IPS-NIHi7 (cell line): ENCODE data around the gene WDR18.

Experiments used
- DNase-seq: peaks from one replicate; pipeline ENCODE4 v3.0.0; 2012; ENCODE audit warnings: mixed read lengths; ENCODE audit errors: extremely low spot score

Gene WDR18

DNA sequence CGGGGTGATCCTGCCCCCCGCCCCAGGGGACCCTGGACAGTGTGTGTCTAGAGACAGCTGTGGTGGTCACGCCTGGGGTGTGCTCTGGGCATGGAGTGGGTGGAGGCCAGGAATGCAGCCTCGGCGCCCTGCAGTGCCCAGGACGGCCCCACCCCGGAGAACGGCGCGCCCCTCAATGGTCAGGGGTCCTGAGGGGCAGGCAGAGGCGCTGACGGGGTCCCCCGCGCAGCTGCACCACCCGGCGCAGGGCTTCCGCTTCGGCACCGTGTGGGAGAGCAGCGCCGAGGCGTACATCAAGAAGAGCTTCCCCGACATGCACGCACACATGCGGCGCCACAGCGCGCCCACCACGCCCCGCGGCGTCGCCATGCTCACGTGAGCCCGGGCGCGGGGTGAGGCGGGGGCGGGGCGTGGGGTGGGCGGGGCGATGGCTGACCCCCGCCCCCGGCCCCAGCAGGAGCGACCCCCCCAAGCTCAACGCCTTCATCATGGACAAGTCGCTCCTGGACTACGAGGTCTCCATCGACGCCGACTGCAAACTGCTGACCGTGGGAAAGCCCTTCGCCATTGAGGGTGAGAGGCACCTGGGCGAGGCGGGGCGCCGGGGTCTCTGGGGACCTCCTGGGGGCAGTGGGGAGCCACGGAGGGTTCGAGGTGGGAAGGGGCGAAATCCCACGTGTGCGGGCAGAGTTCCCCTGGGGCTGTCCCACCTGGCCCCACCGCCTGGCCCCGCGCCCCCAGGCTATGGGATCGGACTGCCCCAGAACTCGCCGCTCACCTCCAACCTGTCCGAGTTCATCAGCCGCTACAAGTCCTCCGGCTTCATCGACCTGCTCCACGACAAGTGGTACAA is 23.5 kb downstream of the WDR18 start:
- DNase-seq, result no peak

DNA sequence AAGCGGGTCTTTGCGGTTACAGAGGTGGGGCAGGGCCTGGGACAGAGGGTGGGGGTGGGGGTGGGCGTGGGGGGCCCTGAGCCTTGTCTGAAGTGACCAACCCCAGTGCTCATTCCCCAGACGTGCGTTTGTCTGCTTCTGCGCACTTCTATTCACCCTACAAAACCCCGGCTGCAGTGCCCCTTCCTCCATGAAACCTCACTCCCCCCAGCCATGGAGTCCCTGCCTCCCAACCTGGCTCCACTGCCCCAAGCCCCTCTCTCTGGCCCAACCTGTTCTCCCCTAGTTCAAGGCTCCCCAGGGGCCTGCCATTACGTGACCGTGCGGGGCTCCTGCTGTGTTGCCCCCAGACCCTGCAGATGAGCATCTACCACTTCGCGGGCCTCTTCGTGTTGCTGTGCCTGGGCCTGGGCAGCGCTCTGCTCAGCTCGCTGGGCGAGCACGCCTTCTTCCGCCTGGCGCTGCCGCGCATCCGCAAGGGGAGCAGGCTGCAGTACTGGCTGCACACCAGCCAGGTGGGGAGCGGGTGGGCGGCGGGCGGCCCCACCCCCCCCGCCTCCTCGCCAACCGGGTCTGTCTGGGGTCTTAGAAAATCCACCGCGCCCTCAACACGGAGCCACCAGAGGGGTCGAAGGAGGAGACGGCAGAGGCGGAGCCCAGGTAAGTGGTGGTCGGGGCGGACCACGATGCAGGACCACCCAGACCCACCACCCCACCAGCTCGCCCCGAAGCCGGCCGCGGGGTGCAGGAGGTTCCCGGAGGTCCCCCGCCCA is 24.3 kb downstream of the WDR18 start:
- DNase-seq, result no peak

DNA sequence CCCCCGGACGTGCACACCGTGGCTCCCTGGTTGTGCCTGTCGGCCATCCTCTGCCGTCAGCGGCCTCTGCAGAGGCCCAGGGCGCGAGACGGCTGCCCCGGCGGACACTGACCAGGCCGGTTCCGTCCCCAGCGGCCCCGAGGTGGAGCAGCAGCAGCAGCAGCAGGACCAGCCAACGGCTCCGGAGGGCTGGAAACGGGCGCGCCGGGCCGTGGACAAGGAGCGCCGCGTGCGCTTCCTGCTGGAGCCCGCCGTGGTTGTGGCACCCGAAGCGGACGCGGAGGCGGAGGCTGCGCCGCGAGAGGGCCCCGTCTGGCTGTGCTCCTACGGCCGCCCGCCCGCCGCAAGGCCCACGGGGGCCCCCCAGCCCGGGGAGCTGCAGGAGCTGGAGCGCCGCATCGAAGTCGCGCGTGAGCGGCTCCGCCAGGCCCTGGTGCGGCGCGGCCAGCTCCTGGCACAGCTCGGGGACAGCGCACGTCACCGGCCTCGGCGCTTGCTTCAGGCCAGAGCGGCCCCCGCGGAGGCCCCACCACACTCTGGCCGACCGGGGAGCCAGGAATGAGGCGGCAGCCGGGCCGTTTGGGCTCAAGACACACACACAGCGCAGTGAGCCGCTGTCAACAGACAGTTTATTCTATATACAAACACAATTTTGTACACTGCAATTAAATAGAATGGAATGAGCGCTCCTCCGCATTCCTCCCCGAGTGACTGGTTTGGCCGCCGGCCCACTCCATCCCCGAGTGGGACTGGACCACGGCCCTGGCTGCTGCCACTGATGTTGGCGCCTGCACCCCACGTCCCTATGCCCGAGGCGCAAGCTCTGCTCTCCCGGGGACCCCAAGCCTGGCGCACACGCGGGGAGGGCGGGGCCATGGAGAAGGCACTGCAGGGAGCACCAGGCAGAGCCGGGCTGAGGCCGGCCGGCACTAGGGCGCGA is 25.2 kb downstream of the WDR18 start:
- DNase-seq, result no peak

DNA sequence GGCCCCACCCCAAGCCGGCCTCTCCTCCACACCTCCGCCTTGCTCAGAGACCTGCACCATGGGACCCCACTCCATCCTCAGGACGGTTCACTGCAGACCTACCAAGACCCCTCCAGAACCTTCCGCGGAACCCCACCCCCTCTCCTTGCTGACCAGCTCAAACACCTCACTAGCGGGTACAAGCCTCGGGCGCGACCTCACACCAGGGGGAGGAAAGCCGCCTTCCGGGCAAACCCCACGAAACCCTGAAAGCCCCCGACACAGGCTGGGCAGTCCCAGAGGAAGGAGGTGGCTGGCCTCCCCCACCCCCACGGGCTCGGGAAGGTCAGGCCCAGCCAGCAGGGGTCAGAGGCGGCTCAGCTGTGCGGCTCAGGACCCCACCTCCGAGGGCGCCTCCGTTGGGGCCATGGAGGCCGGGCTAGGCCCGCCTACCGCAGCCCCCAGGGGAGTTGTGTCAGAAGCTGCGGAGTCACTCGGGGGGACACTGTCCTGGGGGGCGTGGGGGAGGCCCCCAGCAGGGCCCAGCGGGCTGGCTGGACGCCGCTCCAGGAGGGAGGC is 25.9 kb downstream of the WDR18 start:
- DNase-seq, result no peak

DNA sequence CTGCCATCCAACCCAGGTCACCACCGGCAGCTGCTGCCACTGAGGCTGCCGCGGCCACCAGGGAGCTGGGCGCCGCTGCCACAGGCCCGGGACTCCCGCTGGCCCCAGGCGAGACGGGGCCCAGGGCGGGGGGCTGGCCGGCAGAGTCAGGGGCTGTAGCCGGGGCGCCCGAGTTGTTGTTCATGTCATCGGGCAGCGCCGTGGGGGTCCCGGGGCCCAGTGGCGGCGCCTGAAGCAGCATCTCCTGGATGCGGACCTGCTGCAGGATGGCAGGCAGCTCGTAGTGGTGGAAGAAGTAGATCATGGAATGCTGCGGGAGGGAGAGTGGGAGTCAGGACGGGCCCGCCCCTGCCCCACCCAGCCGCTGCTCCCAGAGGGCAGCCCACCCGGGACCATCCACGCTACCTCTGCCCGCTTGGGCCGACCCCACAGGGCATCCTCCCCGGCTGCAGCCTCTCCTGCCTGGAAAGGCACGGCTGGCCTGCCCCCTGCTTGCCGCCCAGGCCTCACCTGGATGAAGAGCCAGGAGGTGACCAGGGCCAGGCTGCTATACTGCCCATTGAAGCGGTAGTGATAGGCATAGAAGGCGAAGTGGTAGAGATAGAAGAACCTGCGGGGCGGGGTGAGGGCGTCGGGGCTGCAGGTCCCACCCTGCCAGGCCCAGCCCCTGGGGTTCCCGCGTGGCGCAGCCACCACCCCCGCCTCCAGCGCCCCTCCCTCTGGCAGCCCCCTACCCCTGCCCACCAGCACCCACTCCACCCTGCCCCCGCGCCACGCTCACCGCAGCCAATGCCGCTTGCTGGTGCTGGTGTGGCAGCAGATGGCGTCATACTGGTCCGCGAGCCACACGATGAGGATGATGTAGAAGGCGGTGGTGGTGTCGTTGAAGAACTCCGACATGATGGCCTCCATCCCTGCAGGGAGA is 26.7 kb downstream of the WDR18 start:
- DNase-seq, result no peak

DNA sequence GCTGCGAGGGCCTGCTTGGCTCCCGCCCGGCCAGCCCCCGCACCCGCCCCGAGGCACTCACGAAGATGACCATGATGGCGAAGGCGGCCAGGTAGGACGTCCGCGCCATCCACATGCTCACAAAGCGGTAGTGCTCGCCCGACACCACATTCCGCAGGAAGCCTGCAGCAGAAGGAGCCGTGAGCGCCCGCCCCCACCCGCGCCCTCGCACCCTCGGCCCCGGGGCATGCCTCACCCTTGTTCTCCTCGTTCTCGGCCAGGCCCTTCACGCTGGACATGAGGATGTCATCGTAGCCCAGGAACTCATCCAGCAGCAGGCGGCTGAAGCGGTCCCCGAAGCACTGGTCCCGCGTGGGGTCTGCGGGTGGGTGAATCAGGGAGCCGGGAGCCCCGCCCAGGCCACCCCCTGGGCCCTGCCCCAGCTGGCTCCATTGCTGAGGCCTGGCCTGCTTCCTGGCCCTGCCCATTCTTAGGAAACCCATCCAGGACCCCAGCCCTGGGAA is 27.7 kb downstream of the WDR18 start:
- DNase-seq, result no peak

DNA sequence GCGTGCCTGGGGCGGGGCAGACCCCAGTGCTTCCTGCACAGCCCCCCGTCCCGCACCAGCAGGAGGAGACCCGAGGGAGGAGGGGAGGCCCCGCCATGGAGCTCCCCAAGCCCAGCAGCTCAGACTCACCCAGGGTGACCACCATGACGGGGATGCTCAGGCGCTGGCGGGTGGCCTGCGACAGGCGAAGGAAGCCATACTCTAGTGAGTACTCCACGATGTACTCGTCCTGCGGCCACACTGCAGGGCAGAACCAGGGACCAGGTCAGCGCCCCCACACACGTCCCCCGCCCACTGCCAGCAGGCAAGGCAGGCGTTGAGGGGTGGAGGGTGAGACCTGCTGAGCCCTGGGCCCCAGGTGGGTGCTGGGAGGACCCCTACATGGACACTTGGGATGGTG is 28.2 kb downstream of the WDR18 start:
- no peak for DNase-seq

DNA sequence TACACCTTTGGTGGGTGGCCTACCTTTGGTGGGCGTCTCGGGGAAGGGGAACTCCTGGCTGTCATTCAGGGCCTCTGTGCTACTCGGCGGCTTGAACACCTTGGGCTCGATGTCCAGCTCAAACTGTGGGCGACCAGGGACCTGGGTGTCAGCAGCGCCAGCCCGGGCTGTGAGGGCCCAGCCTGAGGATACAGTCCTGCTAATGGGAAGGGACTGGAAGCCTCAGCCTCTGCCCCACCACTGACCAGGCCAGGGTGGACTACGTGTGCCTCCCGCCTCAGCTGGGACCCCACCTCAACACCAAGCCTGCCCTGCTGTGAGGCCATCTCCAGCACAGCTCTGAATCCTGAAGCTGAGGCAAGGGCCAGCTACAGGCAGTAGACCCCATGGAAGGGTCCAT is 29.1 kb downstream of the WDR18 start:
- no peak for DNase-seq

DNA sequence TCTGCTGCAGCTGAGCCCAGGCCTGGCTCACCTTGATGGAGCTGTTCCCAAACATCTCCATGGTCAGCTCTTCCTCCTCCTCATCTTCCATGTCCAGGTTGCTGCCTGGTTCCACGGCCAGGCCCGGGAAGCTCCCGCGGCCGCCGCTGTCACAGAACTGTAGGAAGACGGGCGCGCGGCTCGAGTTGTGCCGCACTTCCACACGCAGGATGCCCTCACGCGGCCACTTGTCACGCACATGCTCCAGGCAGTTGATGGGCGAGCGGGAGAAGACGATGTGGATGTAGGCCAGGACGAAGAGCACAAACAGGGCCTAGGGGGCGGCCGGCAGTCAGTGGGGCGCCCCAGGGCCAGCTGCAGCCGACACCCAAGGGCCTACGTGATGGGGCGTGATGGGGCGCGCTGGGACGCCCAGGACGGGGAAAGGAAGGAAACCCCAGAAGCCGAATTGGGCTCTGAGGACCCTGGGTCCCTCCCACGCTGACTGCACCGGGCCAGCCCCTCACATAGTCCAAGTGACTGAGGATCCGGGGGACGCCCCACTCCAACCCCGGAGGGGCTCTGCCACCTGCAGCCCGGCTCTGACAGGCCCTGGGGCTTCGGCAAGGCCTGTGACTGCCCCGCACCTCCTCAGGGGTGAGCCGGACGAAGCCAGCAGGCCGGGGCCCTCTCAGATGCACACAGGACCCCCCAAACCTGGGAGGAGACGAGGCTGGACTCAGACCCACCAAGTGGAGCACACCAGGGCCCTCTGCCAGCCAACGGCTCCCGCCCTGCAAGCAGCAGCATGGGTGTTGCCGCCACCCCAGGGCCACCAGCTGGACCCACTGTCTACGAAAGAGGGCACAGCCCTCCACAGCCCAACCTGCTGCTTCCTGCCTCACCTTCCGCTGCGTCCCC is 30.3 kb downstream of the WDR18 start:
- no peak for DNase-seq

DNA sequence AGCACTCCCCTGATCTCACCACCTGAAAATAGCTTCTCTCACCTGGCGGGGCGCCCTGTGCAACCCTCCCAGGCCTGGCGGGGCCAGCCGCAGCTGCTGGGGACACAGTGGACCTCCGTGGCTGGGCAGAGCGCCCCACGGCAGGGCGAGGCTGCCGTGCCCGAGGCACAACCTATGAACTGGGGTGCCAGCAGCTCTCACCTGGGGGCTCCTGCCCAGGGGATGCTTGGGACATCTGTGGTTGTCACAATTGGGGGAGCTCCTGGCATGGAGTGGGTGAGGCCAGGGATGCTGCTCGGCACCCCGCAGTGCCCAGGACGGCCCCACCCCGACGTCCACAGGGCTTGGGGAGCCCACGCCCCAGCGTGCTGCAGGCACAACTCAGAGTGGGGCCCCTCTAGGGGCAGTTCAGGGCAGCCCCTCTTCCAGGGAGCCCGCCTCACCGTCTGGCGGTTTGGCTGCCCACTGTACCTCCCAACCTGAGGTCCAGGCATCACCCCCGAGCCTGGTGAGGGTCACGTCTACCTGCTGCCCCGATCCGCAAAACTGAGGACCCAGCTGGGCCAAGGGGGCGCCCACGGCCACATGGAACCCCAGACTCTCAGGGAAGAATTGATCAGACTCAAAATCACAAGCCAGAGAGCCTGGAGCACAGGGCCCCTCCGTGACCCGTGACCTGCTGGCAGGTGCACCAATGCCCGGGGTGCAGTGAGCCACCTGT is 31.1 kb downstream of the WDR18 start:
- no peak for DNase-seq

DNA sequence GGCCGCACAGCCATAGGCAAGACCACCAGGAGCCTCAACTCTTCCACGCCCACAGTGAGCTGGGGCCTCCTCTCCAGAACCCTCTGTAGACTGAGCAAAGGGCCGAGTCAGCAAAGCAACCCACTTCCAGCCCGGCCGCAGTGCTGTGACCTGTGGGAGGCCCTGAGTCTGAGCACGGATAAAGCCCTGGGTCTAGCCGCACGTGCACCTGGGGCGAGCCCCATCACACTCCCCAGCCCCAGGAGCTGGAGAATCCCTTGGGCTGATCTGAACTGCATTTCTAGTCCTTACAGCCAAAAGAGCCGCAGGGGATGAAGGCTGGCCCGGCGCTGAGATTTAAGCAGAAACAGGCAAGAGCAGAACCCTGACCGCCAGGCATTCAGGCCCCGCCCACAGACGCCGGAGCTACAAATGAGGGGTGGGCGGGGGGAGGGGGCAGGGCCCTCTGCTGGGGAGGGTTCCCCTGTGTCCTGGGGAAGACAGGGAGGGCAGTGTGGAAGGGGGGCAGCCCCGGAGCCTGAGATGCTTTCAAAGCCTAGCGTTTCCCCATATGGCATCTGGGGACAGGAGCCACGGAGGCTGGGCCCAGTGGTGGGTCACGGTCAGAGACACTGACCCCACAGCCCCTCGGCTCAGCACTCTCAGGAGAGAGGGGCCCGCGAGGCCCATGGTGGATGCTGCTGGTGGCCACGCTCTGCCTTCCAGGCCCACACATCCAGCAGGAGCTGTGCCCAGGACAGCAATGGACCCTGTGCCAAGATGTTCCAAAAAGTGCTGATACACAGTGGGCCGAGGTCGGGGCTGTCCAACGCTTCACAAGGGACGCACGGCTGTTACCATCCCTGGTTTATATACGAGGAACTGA is 31.9 kb downstream of the WDR18 start:
- DNase-seq, result peak; percentile 64

DNA sequence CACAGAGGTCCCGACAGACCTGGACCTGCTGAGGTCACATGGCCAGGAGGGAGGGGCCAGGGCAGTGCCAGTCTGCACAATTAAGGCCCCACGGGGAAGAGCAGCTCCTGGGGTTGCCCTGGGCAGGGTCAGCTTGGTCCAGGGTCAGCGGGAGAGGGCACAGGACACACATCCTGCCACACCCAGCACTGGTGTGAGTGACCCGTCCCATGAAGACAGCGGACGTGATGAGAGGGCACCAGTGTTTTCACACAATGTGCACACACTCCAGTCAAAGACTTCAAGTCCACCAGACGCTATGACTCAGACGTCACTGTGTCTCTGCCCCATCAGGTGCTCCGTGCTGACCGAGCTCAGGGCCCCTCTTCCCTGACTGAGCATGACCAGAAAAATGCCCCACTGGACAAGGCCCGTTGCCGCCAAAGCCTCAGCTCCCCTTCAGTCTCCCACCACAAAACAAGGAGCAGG is 32.5 kb downstream of the WDR18 start:
- no peak for DNase-seq

DNA sequence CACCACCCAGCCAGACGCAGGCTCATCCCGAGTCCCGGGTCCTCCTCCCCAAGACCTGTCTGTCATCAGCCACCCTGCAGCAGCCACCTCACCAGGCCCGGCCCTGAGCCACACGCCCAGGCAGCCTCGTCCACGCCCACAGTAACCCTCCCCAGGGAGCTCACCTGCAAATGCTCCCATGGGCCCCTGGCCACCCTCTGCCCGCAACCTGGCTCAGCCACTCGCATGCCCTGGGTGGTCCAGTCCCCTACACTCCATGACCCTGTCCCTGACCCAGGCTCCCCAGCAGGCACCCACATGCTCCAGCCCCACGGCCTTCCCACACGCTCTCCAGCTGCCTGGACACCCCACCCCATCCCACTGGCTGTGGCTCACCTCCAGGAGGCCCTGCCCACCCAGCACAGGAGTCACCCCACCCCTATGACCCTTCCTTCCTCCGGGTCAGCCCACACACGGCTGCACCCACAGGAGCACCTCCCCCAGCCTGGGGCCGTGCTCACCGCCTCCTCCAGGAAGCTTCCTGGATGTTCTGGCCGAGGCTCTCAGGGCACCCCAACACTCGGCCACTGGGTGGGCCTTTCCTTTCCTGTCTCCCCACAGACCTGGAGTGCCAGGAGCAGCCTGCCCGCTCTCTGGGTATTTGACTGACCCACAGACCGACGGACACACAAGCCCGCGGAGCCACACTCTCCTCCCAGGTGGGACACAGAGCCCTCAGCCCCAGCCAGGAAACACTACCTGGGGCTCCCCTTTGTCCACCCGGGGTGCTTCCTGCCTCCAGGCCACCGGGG is 33.2 kb downstream of the WDR18 start:
- DNase-seq, result no peak

DNA sequence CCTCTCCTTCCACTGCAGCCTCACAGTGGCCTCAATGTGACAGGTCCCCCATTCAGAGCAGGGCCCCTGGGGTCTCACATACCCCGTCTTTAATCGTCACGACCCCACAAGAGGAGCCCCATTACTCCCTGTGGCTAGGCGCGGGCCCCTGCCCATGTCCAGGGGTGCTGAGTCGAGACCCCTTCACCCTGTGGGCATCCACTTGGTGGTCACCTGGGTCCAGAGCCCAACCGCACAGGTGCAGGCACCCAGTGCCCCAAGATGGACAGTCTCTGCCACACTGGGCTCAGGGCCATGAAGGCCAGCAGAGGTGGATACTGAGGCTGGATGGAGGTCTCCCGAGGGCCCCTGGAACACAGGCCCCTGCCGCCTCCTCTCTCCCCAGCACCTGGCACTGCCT is 33.8 kb downstream of the WDR18 start:
- DNase-seq, result no peak

DNA sequence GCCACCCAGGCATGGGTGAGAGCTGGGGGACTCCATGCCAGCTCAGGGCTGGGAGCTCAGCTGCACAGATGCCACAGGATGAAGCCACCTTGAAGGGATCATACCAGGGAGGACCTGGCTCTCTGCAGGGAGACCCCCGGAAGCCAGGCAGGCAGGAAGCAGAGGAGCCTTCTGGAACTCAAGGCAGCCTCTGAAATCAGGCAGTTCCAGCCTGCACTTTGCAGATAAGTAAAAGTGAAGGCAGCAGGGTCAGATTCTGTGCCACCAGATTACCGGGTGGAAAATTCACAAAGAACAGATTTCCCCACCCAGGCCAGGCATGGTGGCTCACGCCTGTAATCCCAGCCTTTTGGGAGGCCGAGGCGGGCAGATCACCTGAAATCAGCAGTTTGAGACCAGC is 34.2 kb downstream of the WDR18 start:
- no peak for DNase-seq

DNA sequence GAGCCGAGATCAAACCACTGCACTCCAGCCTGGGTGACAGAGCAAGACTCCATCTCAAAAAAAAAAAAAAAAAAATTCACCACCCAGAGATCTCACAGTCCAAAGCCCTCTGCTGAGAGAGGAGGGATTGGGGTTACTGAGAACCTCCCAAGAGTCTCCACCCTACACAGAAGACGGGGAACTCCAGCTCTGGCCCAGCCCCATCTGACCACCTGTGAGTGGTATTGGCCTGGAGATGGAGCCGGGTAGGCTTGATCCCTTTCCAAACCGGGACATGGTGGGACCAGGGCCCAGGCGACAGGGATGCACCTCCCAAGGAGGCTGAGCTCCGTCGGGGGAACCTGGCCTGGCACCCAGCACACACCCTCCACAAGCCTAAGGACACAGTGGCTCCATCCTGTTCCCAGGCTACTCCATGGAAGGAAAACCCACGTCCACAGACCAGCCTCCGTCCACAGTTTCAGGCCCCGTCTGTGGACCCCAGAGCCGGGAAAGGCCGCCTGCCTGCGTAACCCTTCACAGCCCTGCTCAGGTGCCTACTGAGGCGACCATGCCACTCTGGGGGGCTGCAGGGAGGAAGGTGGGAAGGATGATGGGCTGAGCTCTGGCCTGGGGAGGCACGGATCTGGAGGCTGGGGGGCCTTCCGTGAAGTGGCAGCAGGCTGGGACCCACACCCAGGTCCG is 34.9 kb downstream of the WDR18 start:
- DNase-seq, result no peak
